GM12878 (cell line): Measurements from ENCODE around the gene ZNF397. TPM values are rescaled to one million over a fixed set of nuclear protein-coding genes. Genes with fewer than 3 reads are reported as not detected.

Experiments used
- ATAC-seq: fragments of 200-7000 bp; cut with Tn5 transposase; 3 replicates; pipeline ENCODE4 v1.9.1; 2020; ENCODE audit warnings: mild to moderate bottlenecking, moderate library complexity
- BruUV-seq: library from RNA; stranded (reverse); fragments of 400-500 nt; replicated peaks from 2 replicates; lab custom pipeline; 2021; lab: Mats Ljungman, UMichigan
- CTCF ChIA-PET: fragments of 300-600 bp; sonication (Branson Sonifier 250); formaldehyde crosslinking; extraction: SDS; loops from one replicate; lab custom pipeline; 2021; ENCODE audit warnings: inconsistent platforms; lab: Yijun Ruan, JAX
- POLR2A ChIA-PET: fragments of 350-600 bp; formaldehyde crosslinking; extraction: SDS; loops from one replicate; lab custom pipeline; 2021; ENCODE audit warnings: inconsistent platforms; lab: Charles Lee
- RAD21 ChIA-PET: fragments of 300-600 bp; sonication (Branson Sonifier 250); formaldehyde crosslinking; loops from one replicate; lab custom pipeline; 2023; ENCODE audit warnings: antibody characterized with exemption; ENCODE audit not compliant: unreplicated experiment; lab: Charles Lee
- SMC1A ChIA-PET: fragments of 300-600 bp; sonication (Branson Sonifier 250); formaldehyde crosslinking; loops from one replicate; lab custom pipeline; 2023; ENCODE audit not compliant: unreplicated experiment, uncharacterized antibody; lab: Charles Lee
- DNase-seq: peaks from one replicate; pipeline ENCODE4 v3.0.0-alpha.2; 2011; ENCODE audit warnings: low read depth, low spot score
- FAIRE-seq: peaks from 3 replicates; lab custom pipeline; 2011; peaks lifted over from hg19 to GRCh38; lab: Jason Lieb, UNC
- H2AFZ ChIP-seq: 2 replicates; pipeline ENCODE4 v1.6.0; 2011; ENCODE audit warnings: low read depth, low read length, control low read depth; ENCODE audit not compliant: control insufficient read depth
- H3K27ac ChIP-seq: 2 replicates; pipeline ENCODE4 v1.5.1; 2011; ENCODE audit warnings: control low read depth; ENCODE audit not compliant: control insufficient read depth, insufficient read depth
- H3K27me3 ChIP-seq, 2 experiments: replicated peaks in 1 of 2; 2 replicates each; pipeline versions ENCODE4 v1.6.0 to v1.6.1; 2011; ENCODE audit warnings: low read length in 1 of 2; ENCODE audit not compliant: control insufficient read depth in 2 of 2, insufficient read depth in 2 of 2
- H3K36me3 ChIP-seq, 2 experiments: 2 replicates each; pipeline ENCODE4 v1.5.1; 2011; ENCODE audit warnings: low read length in 1 of 2; ENCODE audit not compliant: control insufficient read depth in 2 of 2, insufficient read depth in 2 of 2
- H3K4me1 ChIP-seq: 2 replicates; pipeline ENCODE4 v1.6.1; 2011; ENCODE audit warnings: mild to moderate bottlenecking, low read length, moderate library complexity, mixed read lengths; ENCODE audit not compliant: control insufficient read depth, insufficient read depth
- H3K4me2 ChIP-seq: 2 replicates; pipeline ENCODE4 v1.6.0; 2011; ENCODE audit warnings: control low read depth; ENCODE audit not compliant: control insufficient read depth, insufficient read depth
- H3K4me3 ChIP-seq: fragments of 200-600 bp; sonication (generic); 2 replicates; pipeline ENCODE4 v1.5.1; 2016
- H3K79me2 ChIP-seq: 2 replicates; pipeline ENCODE4 v1.6.0; 2011; ENCODE audit warnings: low read length; ENCODE audit not compliant: control insufficient read depth, insufficient read depth
- H3K9ac ChIP-seq: 2 replicates; pipeline ENCODE4 v1.8.0; 2011; ENCODE audit warnings: low read length, control low read depth, mixed read lengths; ENCODE audit not compliant: control insufficient read depth, insufficient read depth
- H3K9me3 ChIP-seq: replicated peaks from 3 replicates; pipeline ENCODE4 v1.5.1; 2011; ENCODE audit warnings: mild to moderate bottlenecking, low read length; ENCODE audit not compliant: control insufficient read depth, insufficient read depth
- H4K20me1 ChIP-seq: 2 replicates; pipeline ENCODE4 v1.6.0; 2011; ENCODE audit not compliant: control insufficient read depth, insufficient read depth
- CHD2 ChIP-seq: IDR thresholded peaks from 2 replicates; pipeline ENCODE4 v1.6.1; 2011; ENCODE audit warnings: low read depth, low read length, improper control_type of control experiment, borderline replicate concordance
- IKZF1 ChIP-seq: fragments of 450-650 bp; conservative IDR thresholded peaks from 2 replicates; pipeline ENCODE4 v1.6.1; 2017; ENCODE audit warnings: antibody characterized with exemption, mild to moderate bottlenecking
- MEF2B ChIP-seq: fragments of 450-650 bp; IDR thresholded peaks from 2 replicates; pipeline ENCODE4 v1.6.1; 2018; ENCODE audit warnings: mild to moderate bottlenecking, moderate library complexity; ENCODE audit not compliant: partially characterized antibody, poor library complexity, severe bottlenecking
- NFXL1 ChIP-seq: fragments of 450-650 bp; IDR thresholded peaks from 2 replicates; pipeline ENCODE4 v1.6.1; 2017; ENCODE audit warnings: antibody characterized with exemption, mild to moderate bottlenecking, borderline replicate concordance
- POLR2AphosphoS5 ChIP-seq: IDR thresholded peaks from 2 replicates; pipeline ENCODE4 v1.6.1; 2011; ENCODE audit warnings: mild to moderate bottlenecking, low read length, inconsistent platforms
- RELA ChIP-seq: fragments of 450-650 bp; IDR thresholded peaks from 2 replicates; pipeline ENCODE4 v1.8.0; 2014; ENCODE audit warnings: borderline replicate concordance; ENCODE audit not compliant: partially characterized antibody
- SUPT20H ChIP-seq: IDR thresholded peaks from 2 replicates; pipeline ENCODE4 v1.6.1; 2011; ENCODE audit warnings: low read depth, mild to moderate bottlenecking, low read length, moderate library complexity, borderline replicate concordance; ENCODE audit not compliant: control insufficient read depth
- WGBS: methylation state at CpG from one replicate; pipeline ENCODE4 v1.1.6; 2016; ENCODE audit warnings: low lambda C conversion rate; ENCODE audit not compliant: insufficient replicate concordance, insufficient coverage; ENCODE audit errors: missing lambda C conversion rate; 5-methylcytosine and 5-hydroxymethylcytosine counted together
- in situ Hi-C: fragments of 300-500 bp; cut with MboI; formaldehyde crosslinking; loops from 9 replicates; pipeline ENCODE4 v1.14.3; 2018; ENCODE audit warnings: mixed read lengths
- intact Hi-C: fragments of 100-400 bp; cut with micrococcal nuclease; formaldehyde crosslinking; loops from one replicate; pipeline ENCODE4 v1.14.2; 2022; ENCODE audit not compliant: unreplicated experiment
- polyA plus RNA-seq, 11 experiments: library from polyadenylated mRNA; depleted of rRNA in 4 of 11; unstranded in 6 of 11; stranded (reverse) in 5 of 11; fragments of >200 nt; fragmentation: Nextera tagmentation in 4 of 11; fragmentation: Illumina TruSeq in 1 of 11; extraction: Ambion mirVana in 4 of 11; extraction: Trizol in 1 of 11; gene quantifications; 1 replicate in 1 of 11; 2 replicates in 10 of 11; pipeline versions ENCODE4 v1.2.1 to v1.2.3, GENCODE V29; 2011 to 2016; ENCODE audit warnings: inconsistent platforms in 2 of 11, missing spikeins in 2 of 11, low read depth in 1 of 11
- total RNA-seq, 4 experiments: library from RNA; depleted of rRNA in 3 of 4; stranded (reverse); fragments of >200 nt in 3 of 4; fragmentation: Illumina TruSeq in 1 of 4; extraction: Trizol in 1 of 4; gene quantifications; 2 replicates each; pipeline versions ENCODE4 v1.2.1 to v1.2.3, GENCODE V29; 2013 to 2021
- TF ChIP-seq, protein P1 (sequence below): fragments of 450-650 bp; IDR thresholded peaks from 2 replicates; pipeline ENCODE4 v1.6.1; 2017; ENCODE audit warnings: mild to moderate bottlenecking

ZNF397 gene
- total and polyA plus RNA-seq, 10 of the 15 experiments (the other 5 are each of a cell fraction or from before 2014, with no cell fraction given): 5.2 to 13.3 (median 10.8) TPM

DNA sequence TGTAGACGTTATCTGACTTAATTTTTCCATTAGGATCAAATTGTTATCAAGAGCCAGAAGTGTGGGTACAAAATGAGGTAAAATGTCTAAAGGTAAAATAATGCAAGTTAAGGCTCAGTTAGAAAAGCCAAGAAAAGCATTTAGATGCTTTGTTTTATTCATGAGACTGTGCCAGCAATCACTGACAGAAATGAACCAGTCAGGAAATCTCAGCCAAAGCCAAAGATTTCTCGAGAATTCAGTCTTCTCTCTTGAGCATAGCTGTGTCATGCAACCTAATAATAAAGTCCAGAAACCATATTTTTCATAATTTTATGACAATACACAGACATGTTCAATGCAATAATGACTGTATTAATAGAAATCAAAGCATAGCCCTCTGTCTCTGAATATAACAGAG, 43.5 kb upstream of the ZNF397 start:
- Histone ChIP-seq H3K36me3 (no peaks in the 10 kb centered on the region), H3K4me2 (no peak overlapping the region), H3K9me3 (no peaks in the 10 kb centered on the region), H2AFZ (no peak overlapping the region), H3K27me3 (peaks cover 0 to 2% of the 10 kb centered on the region in 2 experiments; a peak in 1 of 4 replicates), H4K20me1 (no peaks in the 10 kb centered on the region), H3K27ac (no peak overlapping the region), H3K9ac (no peak overlapping the region), H3K79me2 (no peaks in the 10 kb centered on the region), H3K4me1 (no peaks in the 10 kb centered on the region), H3K4me3 (no peak overlapping the region)
- 8% methylated on average over 2 of the region's 2 CpGs for WGBS
- RAD21 ChIA-PET: no interaction called here
- POLR2A ChIA-PET: no interaction called here
- TF ChIP-seq NFXL1 (no peak), SUPT20H (no peak), MEF2B (no peak), IKZF1 (no peak), POLR2AphosphoS5 (no peak), RELA (no peak), CHD2 (no peak)
- TF ChIP-seq, protein P1, sequence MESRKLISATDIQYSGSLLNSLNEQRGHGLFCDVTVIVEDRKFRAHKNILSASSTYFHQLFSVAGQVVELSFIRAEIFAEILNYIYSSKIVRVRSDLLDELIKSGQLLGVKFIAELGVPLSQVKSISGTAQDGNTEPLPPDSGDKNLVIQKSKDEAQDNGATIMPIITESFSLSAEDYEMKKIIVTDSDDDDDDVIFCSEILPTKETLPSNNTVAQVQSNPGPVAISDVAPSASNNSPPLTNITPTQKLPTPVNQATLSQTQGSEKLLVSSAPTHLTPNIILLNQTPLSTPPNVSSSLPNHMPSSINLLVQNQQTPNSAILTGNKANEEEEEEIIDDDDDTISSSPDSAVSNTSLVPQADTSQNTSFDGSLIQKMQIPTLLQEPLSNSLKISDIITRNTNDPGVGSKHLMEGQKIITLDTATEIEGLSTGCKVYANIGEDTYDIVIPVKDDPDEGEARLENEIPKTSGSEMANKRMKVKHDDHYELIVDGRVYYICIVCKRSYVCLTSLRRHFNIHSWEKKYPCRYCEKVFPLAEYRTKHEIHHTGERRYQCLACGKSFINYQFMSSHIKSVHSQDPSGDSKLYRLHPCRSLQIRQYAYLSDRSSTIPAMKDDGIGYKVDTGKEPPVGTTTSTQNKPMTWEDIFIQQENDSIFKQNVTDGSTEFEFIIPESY: no peak
- SMC1A ChIA-PET: no interaction called here
- ATAC-seq (no peak), FAIRE-seq (no peak), DNase-seq (no peak)
- CTCF ChIA-PET: interaction anchor here (0.8 kb wide), 1 partner anchor 10 kb away, joined by 3 read pairs; no protein-coding TSS in a partner anchor
- no TSS peak for BruUV-seq
- in situ Hi-C loops (no loop called here), intact Hi-C loops (no loop called here)
